ENCODE measurements around the gene CLN3. TPM values are rescaled to one million over a fixed set of nuclear protein-coding genes. Genes with fewer than 3 reads are reported as not detected.

The CLN3 gene
- 10 to 100 TPM; 42.9 to 45.4 TPM for total RNA-seq

DNA sequence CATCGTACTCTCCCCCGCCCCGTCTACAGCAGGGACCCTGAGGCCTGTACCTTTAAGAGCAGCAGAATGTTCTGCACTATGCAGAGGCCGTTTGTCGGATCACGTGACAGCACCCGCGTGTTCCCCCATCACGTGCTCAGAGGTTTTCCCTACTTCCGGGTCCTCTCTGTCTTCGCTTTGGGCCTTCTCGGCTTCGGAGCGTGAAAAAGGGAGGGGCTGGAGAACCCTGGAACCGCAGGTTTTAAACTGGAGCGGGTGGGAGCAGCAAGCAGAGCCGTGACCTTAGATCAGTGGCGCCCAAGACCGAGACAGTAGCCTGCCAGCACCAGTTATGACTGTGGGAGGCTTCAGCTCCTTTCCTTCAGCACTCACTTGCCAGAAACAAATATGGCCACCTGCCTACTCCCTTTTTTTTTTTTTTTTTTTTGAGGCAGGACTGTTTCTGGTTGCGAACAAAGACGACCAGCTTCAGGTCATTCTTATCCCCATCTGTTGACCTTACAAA is at the start of gene CLN3:
Gene CLN3 (minus strand): TSS at position 105 of the 505 bp plus-strand sequence. CDS start 315 bp downstream, outside the sequence.
- peak within 1 kb of the TSS; percentile 100 for H3K27ac Mint-ChIP-seq
- peaks cover 62% of the 10 kb centered on the region for H3K4me1 Mint-ChIP-seq
- no peaks in the 10 kb centered on the region for H3K9me3 Mint-ChIP-seq
- POLR2A ChIA-PET = interaction anchor here (0.7 to 2.2 kb wide), 7 partner anchors 11 to 331 kb away, joined by 3 to 9 read pairs (median 6); partner anchors contain the start of genes ATXN2L and SGF29
- peak within 1 kb of the TSS; percentile 97 for H3K4me3 Mint-ChIP-seq
- CTCF ChIA-PET = interaction anchor here (0.7 to 1.6 kb wide), 2 partner anchors 16 to 165 kb away, joined by 3 to 4 read pairs; no protein-coding TSS in a partner anchor
- peak; percentile 92 for DNase-seq
- no peaks in the 10 kb centered on the region for H3K27me3 Mint-ChIP-seq
- peaks cover 47% of the 10 kb centered on the region for H3K36me3 Mint-ChIP-seq (ENCODE audit: low read depth)

- DNase-seq = no peak
- ChIA-PET POLR2A (no interaction called here), CTCF (interaction anchor here (1.1 kb wide), 2 partner anchors 9 to 263 kb away, joined by 3 to 4 read pairs; no protein-coding TSS in a partner anchor)
- Mint-ChIP-seq H3K9me3 (no peaks in the 10 kb centered on the region), H3K27me3 (no peaks in the 10 kb centered on the region), H3K4me1 (peaks cover 5% of the 10 kb centered on the region), H3K27ac (no peak overlapping the region), H3K4me3 (no peak overlapping the region), H3K36me3 (ENCODE audit: low read depth) (no peaks in the 10 kb centered on the region)
These were observed 48.5 kb upstream of the CLN3 start for GRCh38 chr16:28540346-28540745.

DNA sequence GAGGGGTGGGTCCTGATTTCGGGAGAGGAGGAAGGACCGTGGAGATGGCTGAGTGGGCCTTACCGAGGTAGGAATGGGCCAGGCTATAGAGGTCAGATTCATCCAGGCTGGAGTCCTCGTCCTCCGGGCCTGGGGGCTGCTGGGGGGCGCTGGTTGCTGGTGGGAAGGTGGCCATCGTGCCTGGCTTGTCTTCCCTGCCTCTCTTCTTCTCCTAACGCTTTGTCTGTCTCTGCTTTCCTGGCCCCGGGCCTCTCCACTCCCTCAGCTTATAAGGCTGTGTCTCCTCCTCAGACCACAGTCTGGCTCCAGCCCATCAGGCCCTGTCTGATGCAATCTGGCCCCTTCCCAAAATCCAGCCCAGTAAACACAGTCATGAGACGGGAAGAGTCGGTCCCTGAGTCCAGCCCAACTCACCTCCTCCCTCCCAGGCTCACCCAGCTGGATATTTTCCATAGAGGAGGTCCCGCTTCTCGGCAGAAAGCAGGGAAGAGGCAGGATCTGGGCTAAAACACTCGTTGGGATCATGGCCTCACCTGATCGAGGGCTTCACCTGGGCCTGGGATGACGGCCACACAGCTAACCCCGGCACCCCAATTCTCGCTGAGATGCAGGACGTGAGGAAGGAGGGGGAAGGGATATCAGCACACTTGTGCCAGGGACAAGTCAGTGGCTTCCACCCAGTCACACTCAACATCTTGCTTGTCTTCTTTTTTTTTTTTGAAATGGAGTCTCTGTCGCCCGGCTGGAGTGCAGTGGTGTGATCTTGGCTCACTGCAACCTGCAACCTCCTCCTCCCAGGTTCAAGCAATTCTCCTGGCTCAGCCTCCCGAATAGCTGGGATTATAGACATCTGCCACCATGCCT is 47.1 kb upstream of the CLN3 start, which contains the start of gene NUPR1:
Gene NUPR1 (minus strand): TSS at position 242 of the 864 bp plus-strand sequence. CDS start 67 bp downstream, at position 175.
- Mint-ChIP-seq H3K4me3 (no peak within 1 kb of the TSS), H3K4me1 (peaks cover 17% of the 10 kb centered on the region), H3K36me3 (ENCODE audit: low read depth) (no peaks in the 10 kb centered on the region), H3K9me3 (no peaks in the 10 kb centered on the region), H3K27ac (no peak within 1 kb of the TSS), H3K27me3 (no peaks in the 10 kb centered on the region)
- DNase-seq = no peak
- ChIA-PET CTCF (interaction anchor here (1.1 kb wide), 1 partner anchor 262 kb away, joined by 3 read pairs; no protein-coding TSS in a partner anchor), POLR2A (no interaction called here)

- DNase-seq = no peak
- no peak overlapping the region for H3K4me3 Mint-ChIP-seq
- POLR2A ChIA-PET = interaction anchor here (1.3 kb wide), 1 partner anchor 16 kb away, joined by 3 read pairs; the partner anchor contains the start of gene SGF29
- no peaks in the 10 kb centered on the region for H3K36me3 Mint-ChIP-seq (ENCODE audit: low read depth)
- CTCF ChIA-PET = no interaction called here
- H3K9me3 Mint-ChIP-seq = no peaks in the 10 kb centered on the region
- peaks cover 17% of the 10 kb centered on the region for H3K4me1 Mint-ChIP-seq
- no peak overlapping the region for H3K27ac Mint-ChIP-seq
- H3K27me3 Mint-ChIP-seq = no peaks in the 10 kb centered on the region
These were observed 46.3 kb upstream of the CLN3 start for GRCh38 chr16:28537964-28538732.

DNA sequence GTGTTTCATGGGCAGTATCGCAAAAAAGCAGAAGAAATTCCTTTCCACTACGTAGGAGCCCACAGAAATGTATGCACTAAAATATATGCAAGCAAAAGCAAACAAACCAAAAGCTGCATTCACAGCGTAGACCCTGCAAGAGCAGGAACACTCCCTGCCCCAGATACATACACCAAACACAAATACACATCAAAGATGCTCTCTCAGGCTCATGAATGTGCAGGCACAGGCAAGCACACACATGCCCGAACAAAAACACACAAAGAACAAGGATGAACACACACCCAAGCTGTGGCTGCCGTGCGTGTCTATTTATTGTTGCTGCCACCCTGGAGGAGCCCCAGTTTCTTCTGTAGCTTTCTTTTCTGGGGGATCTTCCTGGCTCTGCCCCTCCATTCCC is 45.2 kb upstream of the CLN3 start:
- Mint-ChIP-seq H3K36me3 (ENCODE audit: low read depth) (no peaks in the 10 kb centered on the region), H3K4me3 (no peak overlapping the region), H3K27ac (no peak overlapping the region), H3K9me3 (no peaks in the 10 kb centered on the region), H3K27me3 (no peaks in the 10 kb centered on the region), H3K4me1 (peaks cover 17% of the 10 kb centered on the region)
- no peak for DNase-seq
- POLR2A ChIA-PET = interaction anchor here (1.3 kb wide), 1 partner anchor 17 kb away, joined by 3 read pairs; the partner anchor contains the start of gene SGF29
- CTCF ChIA-PET = no interaction called here

GRCh38 chr16:28534542-28535373 is 42.9 kb upstream of the CLN3 start:
- Mint-ChIP-seq H3K9me3 (no peaks in the 10 kb centered on the region), H3K27ac (peak overlapping the region; percentile 28), H3K4me1 (peaks cover 17% of the 10 kb centered on the region), H3K27me3 (no peaks in the 10 kb centered on the region), H3K4me3 (no peak overlapping the region), H3K36me3 (ENCODE audit: low read depth) (no peaks in the 10 kb centered on the region)
- no peak for DNase-seq
- CTCF ChIA-PET = interaction anchor here (0.9 to 1.1 kb wide), 5 partner anchors 9 to 41 kb away, joined by 3 to 6 read pairs (median 4); partner anchors contain the start of gene APOBR
- POLR2A ChIA-PET = interaction anchor here (1.2 to 1.9 kb wide), 3 partner anchors 19 to 43 kb away, joined by 3 to 9 read pairs (median 6); partner anchors contain the start of genes APOBR, CLN3 and SGF29

- no peak overlapping the region for H3K4me3 Mint-ChIP-seq
These were observed 41.2 kb upstream of the CLN3 start for GRCh38 chr16:28532940-28533647.

GRCh38 chr16:28531777-28532744 is 40.2 kb upstream of the CLN3 start:
- H3K4me3 Mint-ChIP-seq = no peak overlapping the region
- no peaks in the 10 kb centered on the region for H3K36me3 Mint-ChIP-seq (ENCODE audit: low read depth)
- DNase-seq = no peak
- H3K27me3 Mint-ChIP-seq = no peaks in the 10 kb centered on the region
- ChIA-PET POLR2A (interaction anchor here (1.2 kb wide), 1 partner anchor 38 kb away, joined by 3 read pairs; the partner anchor contains the start of gene APOBR), CTCF (interaction anchor here (0.6 kb wide), 1 partner anchor 253 kb away, joined by 3 read pairs; no protein-coding TSS in a partner anchor)
- no peak overlapping the region for H3K27ac Mint-ChIP-seq
- H3K9me3 Mint-ChIP-seq = no peaks in the 10 kb centered on the region
- peaks cover 17% of the 10 kb centered on the region for H3K4me1 Mint-ChIP-seq

More at GRCh38 chr16:28532940-28533647, 41.2 kb upstream of the CLN3 start:
- Mint-ChIP-seq H3K4me1 (peaks cover 17% of the 10 kb centered on the region), H3K27ac (no peak overlapping the region), H3K9me3 (no peaks in the 10 kb centered on the region), H3K27me3 (no peaks in the 10 kb centered on the region), H3K36me3 (ENCODE audit: low read depth) (no peaks in the 10 kb centered on the region)
- POLR2A ChIA-PET = interaction anchor here (0.5 to 1.9 kb wide), 3 partner anchors 39 to 329 kb away, joined by 3 to 9 read pairs (median 3); partner anchors contain the start of genes APOBR and CLN3
- DNase-seq = no peak
- CTCF ChIA-PET = no interaction called here

GRCh38 chr16:28529124-28529523 is 37.2 kb upstream of the CLN3 start:
- DNase-seq = no peak
- Mint-ChIP-seq H3K36me3 (ENCODE audit: low read depth) (no peaks in the 10 kb centered on the region), H3K4me3 (no peak overlapping the region), H3K9me3 (no peaks in the 10 kb centered on the region), H3K27me3 (no peaks in the 10 kb centered on the region), H3K4me1 (peaks cover 4% of the 10 kb centered on the region), H3K27ac (no peak overlapping the region)
- ChIA-PET POLR2A (no interaction called here), CTCF (no interaction called here)

DNA sequence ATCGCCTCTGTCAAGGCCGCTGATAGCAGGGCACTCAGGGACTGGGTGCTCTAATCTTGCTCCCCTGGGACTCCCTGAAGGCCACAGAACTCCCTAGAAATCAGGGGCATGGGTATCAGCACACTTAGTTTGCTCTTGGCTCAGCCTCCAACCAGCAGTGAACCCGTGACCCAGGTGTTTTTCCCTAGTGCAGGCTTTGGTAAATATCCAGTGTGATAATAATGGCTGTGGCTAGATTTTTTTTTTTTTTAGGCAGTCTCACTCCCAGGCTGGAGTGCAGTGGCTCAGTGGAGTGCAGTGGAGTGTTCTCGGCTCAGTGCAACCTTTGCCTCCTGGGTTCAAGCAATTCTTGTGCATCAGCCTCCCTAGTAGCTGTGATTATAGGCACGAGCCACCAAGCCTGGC is 36.6 kb upstream of the CLN3 start:
- no peaks in the 10 kb centered on the region for H3K9me3 Mint-ChIP-seq
- H3K4me3 Mint-ChIP-seq = no peak overlapping the region
- no peaks in the 10 kb centered on the region for H3K36me3 Mint-ChIP-seq (ENCODE audit: low read depth)

DNA sequence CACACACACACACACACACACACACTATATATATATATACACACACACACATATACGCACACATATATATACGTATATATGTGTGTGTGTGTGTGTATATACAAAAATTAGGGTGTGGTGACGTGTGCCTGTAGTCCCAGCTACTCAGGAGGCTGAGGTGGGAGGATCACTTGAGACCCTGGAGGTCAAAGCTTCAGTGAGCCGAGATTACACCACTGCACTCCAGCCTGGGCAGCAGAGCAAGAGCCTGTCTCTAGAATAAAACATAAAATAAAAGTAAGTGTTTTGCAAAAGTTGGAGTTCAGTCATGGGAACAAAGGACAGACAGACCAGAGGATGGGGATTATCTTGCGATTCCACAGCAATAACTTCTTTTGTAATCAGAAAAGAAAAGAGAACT is 36.1 kb upstream of the CLN3 start:
- DNase-seq = no peak
- Mint-ChIP-seq H3K27ac (no peak overlapping the region), H3K4me1 (peaks cover 3% of the 10 kb centered on the region), H3K4me3 (no peak overlapping the region), H3K36me3 (ENCODE audit: low read depth) (no peaks in the 10 kb centered on the region), H3K9me3 (no peaks in the 10 kb centered on the region), H3K27me3 (no peaks in the 10 kb centered on the region)
- CTCF ChIA-PET = no interaction called here
- POLR2A ChIA-PET = no interaction called here

More for the DNA sequence above, 36.6 kb upstream of the CLN3 start:
- ChIA-PET CTCF (no interaction called here), POLR2A (no interaction called here)
- no peak for DNase-seq
- H3K27ac Mint-ChIP-seq = no peak overlapping the region
- peaks cover 4% of the 10 kb centered on the region for H3K4me1 Mint-ChIP-seq
- no peaks in the 10 kb centered on the region for H3K27me3 Mint-ChIP-seq

Measured in activated CD4-positive, alpha-beta memory T cell treated with anti-CD3 and anti-CD28 coated beads, Interleukin-2, amount 10 ng/mL, durations not matched to agents 7 days and 5 days (primary cell).